Measurements from ENCODE around the gene SORBS1. TPM values are rescaled to one million over a fixed set of nuclear protein-coding genes. Genes with fewer than 3 reads are reported as not detected.

The SORBS1 gene
- total and polyA plus RNA-seq, 9 of the 15 experiments (the other 6 are each of a cell fraction or from before 2014, with no cell fraction given) = 2.0 to 13.3 (median 6.5) TPM

- H3K27me3 ChIP-seq (ENCODE audit: control insufficient read depth in 2 of 2, insufficient read depth in 2 of 2, low read length in 2 of 2) = no peaks in the 10 kb centered on the region
- H3K9ac ChIP-seq (ENCODE audit: insufficient read depth in 1 of 2, low read depth in 2 of 2, low read length in 2 of 2) = no peak overlapping the region
- no peak overlapping the region for H2AFZ ChIP-seq (ENCODE audit: low read depth, low read length)
- ChIA-PET POLR2A (no interaction called here), CTCF (ENCODE audit: low intra/inter-chr PET ratio) (no interaction called here)
- no peaks in the 10 kb centered on the region for H3K79me2 ChIP-seq (ENCODE audit: control insufficient read depth, insufficient read depth, low read length)
- no peaks in the 10 kb centered on the region for H4K20me1 ChIP-seq (replicated peaks; ENCODE audit: control insufficient read depth, insufficient read depth, low read length)
- H3K4me3 ChIP-seq = no peak overlapping the region
- H3K4me1 ChIP-seq (replicated peaks in 1 of 2; ENCODE audit: control insufficient read depth in 2 of 2, insufficient read depth in 2 of 2, low read length in 2 of 2) = peaks cover 4 to 15% of the 10 kb centered on the region in 2 experiments; a peak in 4 of 5 replicates
- no peaks in the 10 kb centered on the region; the same call in 2 of the 3 replicates for H3K36me3 ChIP-seq (ENCODE audit: control insufficient read depth, insufficient read depth, low read length)
- FAIRE-seq (no peak), DNase-seq (ENCODE audit: extremely low read depth in 1 of 4, low spot score in 3 of 4) (no peak), ATAC-seq (no peak)
- no peak overlapping the region for H3K4me2 ChIP-seq (ENCODE audit: insufficient read depth, low read length)
- BruUV-seq (replicated peaks) = no TSS peak
- no peaks in the 10 kb centered on the region for H3K9me3 ChIP-seq (replicated peaks; ENCODE audit: control insufficient read depth, insufficient read depth, low read depth, low read length)
- intact Hi-C loops (cut with micrococcal nuclease) (no loop called here), in situ Hi-C loops (cut with MboI) (no loop called here)
- no peak overlapping the region for H3K27ac ChIP-seq (ENCODE audit: extremely low read depth, low read depth, low read length)
- TF ChIP-seq EHMT2 (IDR thresholded peaks at IDR 0.05) (no peak), HNRNPLL (IDR thresholded peaks at IDR 0.05; ENCODE audit: low read depth, low read length, poor library complexity, severe bottlenecking) (no peak), ATF6 (CRISPR knock-in tag; IDR thresholded peaks at IDR 0.05) (no peak), BRCA1 (IDR thresholded peaks at IDR 0.05) (no peak), BRCA1 (CRISPR knock-in tag; IDR thresholded peaks at IDR 0.05) (no peak), NR2F6 (CRISPR knock-in tag; IDR thresholded peaks at IDR 0.05) (no peak), CEBPB (tag; IDR thresholded peaks at IDR 0.05) (no peak)
- no peaks in the 10 kb centered on the region for H3K9me1 ChIP-seq (ENCODE audit: control insufficient read depth, insufficient read depth, low read length)
Measured at GRCh38 chr10:95487994-95488393, 73.2 kb downstream of the SORBS1 start.
